ENCODE measurements around the gene DNER. TPM values are rescaled to one million over a fixed set of nuclear protein-coding genes. Genes with fewer than 3 reads are reported as not detected.

The DNER gene
- total and polyA plus RNA-seq, 2 of the 4 experiments (the other 2 are of a cell fraction) = under 0.01 to 0.14 TPM

DNA sequence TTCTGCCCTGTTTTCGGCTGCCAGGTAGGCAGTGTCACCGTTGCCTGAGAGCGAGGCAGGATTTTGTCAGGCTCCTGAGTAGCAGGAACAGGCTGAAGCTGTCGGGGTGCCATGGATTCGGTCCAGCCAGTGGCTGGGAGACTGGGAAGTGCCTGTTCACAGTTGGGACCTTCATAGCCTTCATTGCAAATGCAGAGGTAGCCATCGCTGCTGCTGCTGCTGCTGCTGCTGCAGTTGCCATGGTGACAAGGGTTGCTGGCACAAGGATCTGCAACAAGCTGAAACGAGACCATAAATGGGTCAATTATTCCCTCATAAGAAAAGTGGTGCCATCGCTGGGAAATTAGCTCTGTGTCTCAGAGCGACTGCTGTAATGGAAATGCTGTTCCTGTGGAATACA is 122.7 kb downstream of the DNER start:
- H3K14ac ChIP-seq (replicated peaks; ENCODE audit: low read depth, low read length) = no peak overlapping the region
- H4K91ac ChIP-seq (ENCODE audit: insufficient read depth, low read depth, low read length) = no peak overlapping the region
- H3K18ac ChIP-seq (ENCODE audit: low read depth, low read length) = no peak overlapping the region
- ChIA-PET POLR2A (ENCODE audit: unreplicated experiment) (no interaction called here), CTCF (no interaction called here)
- no peak overlapping the region for H3K4ac ChIP-seq (ENCODE audit: low read depth, low read length)
- H2BK20ac ChIP-seq (ENCODE audit: low read depth, low read length) = no peak overlapping the region
- no peaks in the 10 kb centered on the region for H3K9me1 ChIP-seq (ENCODE audit: insufficient read depth, low read length)
- BruUV-seq (replicated peaks) = no TSS peak
- no peak overlapping the region for H3K23ac ChIP-seq (ENCODE audit: low read depth, low read length)
- H2BK15ac ChIP-seq (ENCODE audit: low read depth, low read length) = no peak overlapping the region
- H2BK120ac ChIP-seq (ENCODE audit: low read depth, low read length) = no peak overlapping the region
- H3K79me1 ChIP-seq (ENCODE audit: low read depth in 1 of 2, low read length in 2 of 2) = no peaks in the 10 kb centered on the region
- H2BK5ac ChIP-seq (ENCODE audit: low read depth, low read length, poor library complexity, severe bottlenecking) = no peak overlapping the region
- no peaks in the 10 kb centered on the region; the same call in 1 of the 2 replicates for H3K4me1 ChIP-seq (ENCODE audit: control insufficient read depth, insufficient read depth, low read length)
- WGBS, 2 experiments (ENCODE audit: extremely low coverage in 2 of 2, insufficient read length in 1 of 2) = 60% methylated on average over 1 of the region's 9 CpGs; no CpG with 5 or more reads in 1 of the 2 experiments
- H4K8ac ChIP-seq (ENCODE audit: low read depth in 2 of 2, low read length in 2 of 2) = no peak overlapping the region
- intact Hi-C loops (cut with micrococcal nuclease) = no loop called here
- H3K9ac ChIP-seq (ENCODE audit: low read depth, low read length) = no peak overlapping the region
- no peak overlapping the region for H3K27ac ChIP-seq (ENCODE audit: insufficient read depth, low read length)
- H2AK5ac ChIP-seq (ENCODE audit: low read depth, low read length) = no peak overlapping the region
- H3K4me3 ChIP-seq (ENCODE audit: insufficient read depth, low read depth, low read length) = no peak overlapping the region
- TF ChIP-seq CHD1 (IDR thresholded peaks at IDR 0.05; ENCODE audit: low read depth, low read length) = no peak
- no peak for TF ChIP-seq BHLHE40 (IDR thresholded peaks at IDR 0.05; ENCODE audit: low read depth, low read length)
- no peak for TF ChIP-seq POLR2A (IDR thresholded peaks at IDR 0.05; ENCODE audit: low read depth, low read length)
- TF ChIP-seq RFX5 (IDR thresholded peaks at IDR 0.05; ENCODE audit: low read depth, low read length) = no peak
- no peak for TF ChIP-seq MXI1 (IDR thresholded peaks at IDR 0.05; ENCODE audit: borderline replicate concordance, low read depth, low read length)
- no peak for TF ChIP-seq CEBPB (IDR thresholded peaks at IDR 0.05; ENCODE audit: low read depth, low read length)
- TF ChIP-seq, protein P1, sequence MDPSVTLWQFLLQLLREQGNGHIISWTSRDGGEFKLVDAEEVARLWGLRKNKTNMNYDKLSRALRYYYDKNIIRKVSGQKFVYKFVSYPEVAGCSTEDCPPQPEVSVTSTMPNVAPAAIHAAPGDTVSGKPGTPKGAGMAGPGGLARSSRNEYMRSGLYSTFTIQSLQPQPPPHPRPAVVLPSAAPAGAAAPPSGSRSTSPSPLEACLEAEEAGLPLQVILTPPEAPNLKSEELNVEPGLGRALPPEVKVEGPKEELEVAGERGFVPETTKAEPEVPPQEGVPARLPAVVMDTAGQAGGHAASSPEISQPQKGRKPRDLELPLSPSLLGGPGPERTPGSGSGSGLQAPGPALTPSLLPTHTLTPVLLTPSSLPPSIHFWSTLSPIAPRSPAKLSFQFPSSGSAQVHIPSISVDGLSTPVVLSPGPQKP (IDR thresholded peaks at IDR 0.05; ENCODE audit: borderline replicate concordance, low read depth, low read length) = no peak
- TF ChIP-seq, protein P2, sequence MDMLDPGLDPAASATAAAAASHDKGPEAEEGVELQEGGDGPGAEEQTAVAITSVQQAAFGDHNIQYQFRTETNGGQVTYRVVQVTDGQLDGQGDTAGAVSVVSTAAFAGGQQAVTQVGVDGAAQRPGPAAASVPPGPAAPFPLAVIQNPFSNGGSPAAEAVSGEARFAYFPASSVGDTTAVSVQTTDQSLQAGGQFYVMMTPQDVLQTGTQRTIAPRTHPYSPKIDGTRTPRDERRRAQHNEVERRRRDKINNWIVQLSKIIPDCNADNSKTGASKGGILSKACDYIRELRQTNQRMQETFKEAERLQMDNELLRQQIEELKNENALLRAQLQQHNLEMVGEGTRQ (IDR thresholded peaks at IDR 0.05; ENCODE audit: low read depth, low read length) = no peak
- no peak for TF ChIP-seq MAZ (IDR thresholded peaks at IDR 0.05; ENCODE audit: borderline replicate concordance, low read depth, low read length)
- no peak overlapping the region for H4K5ac ChIP-seq (ENCODE audit: low read depth, low read length)
- H2AFZ ChIP-seq (replicated peaks; ENCODE audit: low read length, poor library complexity) = no peak overlapping the region
- DNase-seq (no peak), ATAC-seq (ENCODE audit: low read depth) (no peak)
- H2AK9ac ChIP-seq (replicated peaks; ENCODE audit: low read depth, low read length, poor library complexity) = peak overlapping the region; percentile 76
- no peak overlapping the region for H3K4me2 ChIP-seq (ENCODE audit: low read depth, low read length)
- H3K9me3 ChIP-seq (ENCODE audit: control insufficient read depth, insufficient read depth, low read length) = peaks cover 4% of the 10 kb centered on the region
- no peak overlapping the region for H3K56ac ChIP-seq (ENCODE audit: extremely low read depth, insufficient read depth, low read length)
- dilution Hi-C loops (cut with HindIII; ENCODE audit: low sequenced_read_pairs, unreplicated experiment) = no loop called here
- H3K27me3 ChIP-seq (ENCODE audit: control insufficient read depth, insufficient read depth, low read length) = no peaks in the 10 kb centered on the region
- no peaks in the 10 kb centered on the region for H4K20me1 ChIP-seq (ENCODE audit: insufficient read depth, low read length)
- in situ Hi-C loops (cut with MboI; ENCODE audit: low sequenced_read_pairs) = loop anchor here (25.0 kb wide), 2 partner anchors 904 to 1679 kb away; no protein-coding TSS in a partner anchor
- no peaks in the 10 kb centered on the region for H3K36me3 ChIP-seq (ENCODE audit: control insufficient read depth, insufficient read depth, low read length)

Data from IMR-90 (cell line).